Measurements from ENCODE around the gene HDLBP.

DNA sequence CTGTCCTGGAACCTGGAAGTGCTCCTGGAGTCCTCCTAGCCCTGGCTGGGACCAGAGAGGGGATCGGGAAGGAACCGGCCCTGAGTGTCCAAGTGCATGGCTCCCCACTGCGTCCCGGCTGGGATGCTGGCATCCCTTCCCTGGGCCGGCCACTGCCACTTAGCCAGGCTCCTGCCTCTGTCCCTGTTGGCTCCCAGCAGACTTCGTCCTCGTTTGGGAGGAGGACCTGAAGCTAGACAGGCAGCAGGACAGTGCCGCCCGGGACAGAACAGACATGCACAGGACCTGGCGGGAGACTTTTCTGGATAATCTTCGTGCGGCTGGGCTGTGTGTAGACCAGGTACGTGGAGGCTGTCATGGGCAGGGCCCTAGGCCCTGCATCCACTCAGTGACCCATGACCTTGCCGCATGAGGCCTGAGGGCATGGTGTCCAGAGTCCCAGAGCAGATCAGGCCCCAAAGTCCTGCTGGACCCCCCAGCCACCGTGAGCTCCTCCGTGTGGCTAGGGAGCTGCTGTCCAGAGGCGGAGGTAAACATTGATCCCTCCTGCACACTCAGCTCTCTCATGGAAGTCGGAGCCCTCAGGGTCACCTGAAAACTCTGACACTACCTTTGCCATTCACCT, 119.9 kb downstream of the HDLBP start:
- TF ChIP-seq, protein P1, sequence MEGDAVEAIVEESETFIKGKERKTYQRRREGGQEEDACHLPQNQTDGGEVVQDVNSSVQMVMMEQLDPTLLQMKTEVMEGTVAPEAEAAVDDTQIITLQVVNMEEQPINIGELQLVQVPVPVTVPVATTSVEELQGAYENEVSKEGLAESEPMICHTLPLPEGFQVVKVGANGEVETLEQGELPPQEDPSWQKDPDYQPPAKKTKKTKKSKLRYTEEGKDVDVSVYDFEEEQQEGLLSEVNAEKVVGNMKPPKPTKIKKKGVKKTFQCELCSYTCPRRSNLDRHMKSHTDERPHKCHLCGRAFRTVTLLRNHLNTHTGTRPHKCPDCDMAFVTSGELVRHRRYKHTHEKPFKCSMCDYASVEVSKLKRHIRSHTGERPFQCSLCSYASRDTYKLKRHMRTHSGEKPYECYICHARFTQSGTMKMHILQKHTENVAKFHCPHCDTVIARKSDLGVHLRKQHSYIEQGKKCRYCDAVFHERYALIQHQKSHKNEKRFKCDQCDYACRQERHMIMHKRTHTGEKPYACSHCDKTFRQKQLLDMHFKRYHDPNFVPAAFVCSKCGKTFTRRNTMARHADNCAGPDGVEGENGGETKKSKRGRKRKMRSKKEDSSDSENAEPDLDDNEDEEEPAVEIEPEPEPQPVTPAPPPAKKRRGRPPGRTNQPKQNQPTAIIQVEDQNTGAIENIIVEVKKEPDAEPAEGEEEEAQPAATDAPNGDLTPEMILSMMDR (IDR thresholded peaks at IDR 0.05), result no peak
- TF ChIP-seq POLR2A (IDR thresholded peaks at IDR 0.05) (no peak), POLR2AphosphoS5 (IDR thresholded peaks at IDR 0.05; ENCODE audit: insufficient read depth in 1 of 2, low read depth in 1 of 2) (no peak)
